SK-N-SH treated with all-trans-retinoic acid at 6 μM for 48 hours (cell line): ENCODE data around the gene TMPRSS6.

Experiments used
- ARNTL ChIP-seq: fragments of 450-650 bp; formaldehyde crosslinking; IDR thresholded peaks from 2 replicates; pipeline ENCODE4 v1.5.0; 2020; ENCODE audit warnings: low read depth, mild to moderate bottlenecking, moderate library complexity, borderline replicate concordance
- CSDC2 ChIP-seq: fragments of 250-450 bp; sonication (Bioruptor Pico); IDR thresholded peaks from 2 replicates; pipeline ENCODE4 v1.5.0; 2020; ENCODE audit warnings: mild to moderate bottlenecking, moderate library complexity
- ZC3H10 ChIP-seq: fragments of 250-450 bp; sonication (Bioruptor Pico); IDR thresholded peaks from 2 replicates; pipeline ENCODE4 v1.5.1; 2021; ENCODE audit warnings: mild to moderate bottlenecking, moderate library complexity
- ZFP30 ChIP-seq: fragments of 450-650 bp; formaldehyde crosslinking; IDR thresholded peaks from 2 replicates; pipeline ENCODE4 v1.5.0; 2022; ENCODE audit warnings: mild to moderate bottlenecking, moderate library complexity

DNA sequence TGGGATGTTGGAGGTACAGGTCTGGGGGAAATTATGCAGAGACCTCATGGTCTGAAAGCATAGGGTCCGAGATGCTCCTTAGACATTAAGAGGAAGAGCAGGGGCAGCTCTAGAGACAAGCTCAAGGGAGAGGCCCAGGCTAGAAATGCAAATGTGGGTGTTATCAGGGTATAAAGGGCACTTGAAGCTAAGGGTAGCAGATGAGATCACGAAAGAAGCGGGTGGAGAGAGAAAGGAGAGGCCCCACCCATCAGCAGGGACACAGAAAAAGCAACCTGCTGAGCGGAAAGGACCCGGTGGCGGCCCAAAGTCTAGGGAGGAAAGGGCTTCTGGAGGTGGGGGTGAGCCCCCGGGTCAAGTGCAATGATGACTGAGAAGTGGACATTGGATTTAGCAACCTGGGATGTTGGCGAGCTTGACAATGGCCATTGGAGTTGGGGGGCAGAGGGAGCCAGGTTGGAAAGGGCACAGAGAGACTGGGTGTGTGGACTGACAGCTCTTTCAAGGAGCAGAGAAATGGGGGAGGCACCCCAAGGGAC, 8.9 kb downstream of the TMPRSS6 start:
- TF ChIP-seq ZC3H10 (CRISPR knock-in tag) (no peak), ZFP30 (CRISPR knock-in tag) (no peak), CSDC2 (no peak), ARNTL (CRISPR knock-in tag) (no peak)
